MM.1S (cell line): ENCODE results near the gene NELFA.

Experiments used
- EZH2 ChIP-seq: fragments of 300-600 bp; sonication (generic); optimal IDR thresholded peaks from 2 replicates; pipeline ENCODE3; 2017; ENCODE audit warnings: low read depth, mild to moderate bottlenecking, antibody characterized with exemption, low read length, mixed read lengths
- EZH2phosphoT487 ChIP-seq: fragments of 300-600 bp; sonication (generic); IDR thresholded peaks from 2 replicates; pipeline ENCODE4 v1.6.1; 2018; ENCODE audit warnings: antibody characterized with exemption, low read length
- TF ChIP-seq, protein P1 (sequence below): fragments of 300-600 bp; sonication (generic); IDR thresholded peaks from 2 replicates; pipeline ENCODE4 v1.5.1; 2016; ENCODE audit warnings: antibody characterized with exemption, low read length, mixed read lengths

GRCh38 chr4:1986578-1987210 lies 22.1 kb downstream of the NELFA start:
- TF ChIP-seq, protein P1, sequence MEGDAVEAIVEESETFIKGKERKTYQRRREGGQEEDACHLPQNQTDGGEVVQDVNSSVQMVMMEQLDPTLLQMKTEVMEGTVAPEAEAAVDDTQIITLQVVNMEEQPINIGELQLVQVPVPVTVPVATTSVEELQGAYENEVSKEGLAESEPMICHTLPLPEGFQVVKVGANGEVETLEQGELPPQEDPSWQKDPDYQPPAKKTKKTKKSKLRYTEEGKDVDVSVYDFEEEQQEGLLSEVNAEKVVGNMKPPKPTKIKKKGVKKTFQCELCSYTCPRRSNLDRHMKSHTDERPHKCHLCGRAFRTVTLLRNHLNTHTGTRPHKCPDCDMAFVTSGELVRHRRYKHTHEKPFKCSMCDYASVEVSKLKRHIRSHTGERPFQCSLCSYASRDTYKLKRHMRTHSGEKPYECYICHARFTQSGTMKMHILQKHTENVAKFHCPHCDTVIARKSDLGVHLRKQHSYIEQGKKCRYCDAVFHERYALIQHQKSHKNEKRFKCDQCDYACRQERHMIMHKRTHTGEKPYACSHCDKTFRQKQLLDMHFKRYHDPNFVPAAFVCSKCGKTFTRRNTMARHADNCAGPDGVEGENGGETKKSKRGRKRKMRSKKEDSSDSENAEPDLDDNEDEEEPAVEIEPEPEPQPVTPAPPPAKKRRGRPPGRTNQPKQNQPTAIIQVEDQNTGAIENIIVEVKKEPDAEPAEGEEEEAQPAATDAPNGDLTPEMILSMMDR: no peak
- TF ChIP-seq EZH2: no peak
- TF ChIP-seq EZH2phosphoT487: no peak
